Adrenal gland (tissue), 12 donors: ENCODE data around the gene MCU. TPM values are rescaled to one million over a fixed set of nuclear protein-coding genes. Genes with fewer than 3 reads are reported as not detected.

Experiments used
- DNase-seq, 7 donors: peaks; one replicate each; pipeline ENCODE4 v3.0.0-alpha.2; 2019 to 2020
- H3K27ac ChIP-seq, 5 donors: fragments of 200-600 bp; sonication (generic) in 4 of 5; 1 replicate in 3 of 5; 2 replicates in 2 of 5; pipeline versions ENCODE4 v1.5.1 to v1.8.0; 2016 to 2020; ENCODE audit warnings: mild to moderate bottlenecking in 1 of 5
- H3K27me3 ChIP-seq: fragments of 200-600 bp; 2 replicates; pipeline ENCODE4 v1.8.0; 2021
- H3K36me3 ChIP-seq, 2 donors: fragments of 200-600 bp; replicated peaks in 1 of 2; 1 replicate in 1 of 2; 2 replicates in 1 of 2; pipeline versions ENCODE4 v1.5.1 to v1.8.0; 2018 to 2022
- H3K4me1 ChIP-seq, 2 donors: fragments of 200-600 bp; replicated peaks in 1 of 2; 1 replicate in 1 of 2; 2 replicates in 1 of 2; pipeline versions ENCODE4 v1.5.1 to v1.8.0; 2018 to 2021
- H3K4me3 ChIP-seq, 4 donors: fragments of 200-600 bp; sonication (generic) in 3 of 4; one replicate each; pipeline ENCODE4 v1.5.1; 2016 to 2018
- H3K9me3 ChIP-seq, 3 donors: fragments of 200-600 bp; sonication (generic) in 1 of 3; replicated peaks in 1 of 3; 1 replicate in 2 of 3; 2 replicates in 1 of 3; pipeline versions ENCODE4 v1.5.1 to v1.8.0; 2016 to 2021
- CTCF ChIP-seq, 6 experiments: fragments of 450-650 bp in 4 of 6; fragments of 200-600 bp in 2 of 6; sonication (generic) in 1 of 6; IDR thresholded peaks; 1 replicate in 5 of 6; 2 replicates in 1 of 6; pipeline versions ENCODE4 v1.5.1 to v1.8.0; 2016 to 2021; ENCODE audit warnings: antibody characterized with exemption in 6 of 6, mild to moderate bottlenecking in 2 of 6, moderate library complexity in 1 of 6
- POLR2A ChIP-seq, 2 donors: fragments of 450-650 bp; IDR thresholded peaks; one replicate each; pipeline ENCODE4 v1.6.1; 2017; ENCODE audit warnings: antibody characterized with exemption in 2 of 2, mild to moderate bottlenecking in 2 of 2, moderate library complexity in 1 of 2
- WGBS, 4 donors: extraction: QIAGEN DNeasy Blood & Tissue Kit in 2 of 4; methylation state at CpG; one replicate each; pipeline versions ENCODE4 v1.1.5 to v1.1.7; 2013 to 2017; 5-methylcytosine and 5-hydroxymethylcytosine counted together
- intact Hi-C, 2 donors: fragments of 100-400 bp; cut with DNase I; formaldehyde crosslinking; loops; one replicate each; pipeline versions ENCODE4 v1.14.1 to v1.15.0; 2022 to 2023
- polyA plus RNA-seq, 3 donors: library from polyadenylated mRNA; stranded (reverse); fragments of 200-250 nt in 2 of 3; fragments of 350-450 nt in 1 of 3; fragmentation: Illumina TruSeq in 1 of 3; extraction: RNeasy Lipid Tissue Mini Kit (QIAGEN cat#74804) in 1 of 3; gene quantifications; one replicate each; pipeline ENCODE4 v1.2.3, GENCODE V29; 2013 to 2014
- total RNA-seq, 9 donors: library from RNA; depleted of rRNA in 4 of 9; stranded (reverse); fragments of >200 nt in 4 of 9; fragments of 120-200 nt in 1 of 9; fragmentation: NEBNext Ultra II Directional in 1 of 9; extraction: Animal tissue kit (Norgen Biotek cat#: 25700) in 1 of 9; gene quantifications; one replicate each; pipeline versions ENCODE4 v1.1.0 to v1.2.4, GENCODE V29; 2013 to 2023
- donor health status: healthy with polysubstance abuse.
- donor health status: Bipolar disorder and iron deficiency.
- donor health status: DM: yes; HTN: yes; CAD: no.
- donor health status: DM: no; HTN: no; CAD: no.
- donor health status: DM: no; HTN: no; CAD: no.
- donor health status: DM: yes; HTN: yes; CAD: no.

Gene MCU
- total and polyA plus RNA-seq, 12 donors: 6.4 to 22.2 (median 14.9) TPM

GRCh38 chr10:72826346-72826745, 134.4 kb downstream of the MCU start:
- no peaks in the 10 kb centered on the region for H3K27me3 ChIP-seq
- no peak overlapping the region for H3K27ac ChIP-seq
- TF ChIP-seq POLR2A (IDR thresholded peaks at IDR 0.05): no peak
- TF ChIP-seq CTCF (IDR thresholded peaks at IDR 0.05): no peak
- H3K4me3 ChIP-seq: no peak overlapping the region
- H3K4me1 ChIP-seq: no peaks in the 10 kb centered on the region
- DNase-seq: no peak
- no peaks in the 10 kb centered on the region for H3K9me3 ChIP-seq
- intact Hi-C loops: no loop called here
- no peaks in the 10 kb centered on the region for H3K36me3 ChIP-seq

GRCh38 chr10:72828294-72828693, 136.4 kb downstream of the MCU start:
- TF ChIP-seq POLR2A (IDR thresholded peaks at IDR 0.05) (no peak), CTCF (IDR thresholded peaks at IDR 0.05) (no peak)
- no peaks in the 10 kb centered on the region for H3K36me3 ChIP-seq
- no peak for DNase-seq
- H3K4me1 ChIP-seq: no peaks in the 10 kb centered on the region
- H3K27ac ChIP-seq: no peak overlapping the region
- no peaks in the 10 kb centered on the region for H3K27me3 ChIP-seq
- intact Hi-C loops: no loop called here
- no peaks in the 10 kb centered on the region for H3K9me3 ChIP-seq
- no peak overlapping the region for H3K4me3 ChIP-seq

GRCh38 chr10:72830625-72831024, 138.7 kb downstream of the MCU start:
- 76 to 94% (median 82%) methylated on average over 2 of the region's 2 CpGs for WGBS, 4 donors
- no peak for DNase-seq
- no peaks in the 10 kb centered on the region for H3K36me3 ChIP-seq
- H3K4me1 ChIP-seq: no peaks in the 10 kb centered on the region
- no peak overlapping the region for H3K4me3 ChIP-seq
- intact Hi-C loops: loop anchor here (5.0 to 10.0 kb wide), 3 partner anchors 136 to 463 kb away; partner anchors contain the start of gene MCU (in 2 of the 2)
- TF ChIP-seq POLR2A (IDR thresholded peaks at IDR 0.05): no peak
- TF ChIP-seq CTCF (IDR thresholded peaks at IDR 0.05): no peak
- H3K9me3 ChIP-seq: no peaks in the 10 kb centered on the region
- no peak overlapping the region for H3K27ac ChIP-seq
- H3K27me3 ChIP-seq: no peaks in the 10 kb centered on the region

GRCh38 chr10:72831696-72832409, 139.9 kb downstream of the MCU start:
- no peak for TF ChIP-seq CTCF (IDR thresholded peaks at IDR 0.05)
- TF ChIP-seq POLR2A (IDR thresholded peaks at IDR 0.05): no peak
- Histone ChIP-seq H3K4me3 (no peak overlapping the region), H3K36me3 (no peaks in the 10 kb centered on the region), H3K27me3 (no peaks in the 10 kb centered on the region), H3K4me1 (no peaks in the 10 kb centered on the region), H3K27ac (no peak overlapping the region), H3K9me3 (no peaks in the 10 kb centered on the region)
- DNase-seq: no peak
- WGBS, 4 donors: 76 to 82% (median 79%) methylated on average over 8 of the region's 8 CpGs
- intact Hi-C loops: loop anchor here (5.0 to 10.0 kb wide), 3 partner anchors 137 to 465 kb away; partner anchors contain the start of gene MCU (in 2 of the 2)
